Measurements from ENCODE around the gene C16orf74. TPM values are rescaled to one million over a fixed set of nuclear protein-coding genes. Genes with fewer than 3 reads are reported as not detected.

C16orf74 gene
- total RNA-seq, 4 donors from 2014 or later, result 1.5 to 6.2 (median 1.7) TPM; not detected in 1

- no peak for TF ChIP-seq CTCF (IDR thresholded peaks at IDR 0.05; ENCODE audit: low read depth)
Observed at GRCh38 chr16:85717393-85718152, 33.3 kb downstream of the C16orf74 start.

- TF ChIP-seq CTCF (IDR thresholded peaks at IDR 0.05; ENCODE audit: low read depth), result no peak
Observed at GRCh38 chr16:85716680-85717038, 34.2 kb downstream of the C16orf74 start.

GRCh38 chr16:85716022-85716679 is 34.7 kb downstream of the C16orf74 start:
- no peak for TF ChIP-seq CTCF (IDR thresholded peaks at IDR 0.05; ENCODE audit: low read depth)

GRCh38 chr16:85715169-85716021 is 35.5 kb downstream of the C16orf74 start:
- no peak for TF ChIP-seq CTCF (IDR thresholded peaks at IDR 0.05; ENCODE audit: low read depth)

- TF ChIP-seq CTCF (IDR thresholded peaks at IDR 0.05; ENCODE audit: low read depth), result no peak
Observed at GRCh38 chr16:85712801-85713200, 38.1 kb downstream of the C16orf74 start.

GRCh38 chr16:85711982-85712587 is 38.8 kb downstream of the C16orf74 start:
- no peak for TF ChIP-seq CTCF (IDR thresholded peaks at IDR 0.05; ENCODE audit: low read depth)

Data from subcutaneous adipose tissue (tissue), 4 donors.